Cardiac atrium fibroblast (primary cell): ENCODE results near the gene KRTAP9-4. TPM values are rescaled to one million over a fixed set of nuclear protein-coding genes. Genes with fewer than 3 reads are reported as not detected.

Experiments
- total RNA-seq: library from RNA; depleted of rRNA; stranded (reverse); fragments of >200 nt; gene quantifications from 2 replicates; pipeline ENCODE4 v1.2.3, GENCODE V29; 2015

The KRTAP9-4 gene
- total RNA-seq = not detected in 2 replicates

DNA sequence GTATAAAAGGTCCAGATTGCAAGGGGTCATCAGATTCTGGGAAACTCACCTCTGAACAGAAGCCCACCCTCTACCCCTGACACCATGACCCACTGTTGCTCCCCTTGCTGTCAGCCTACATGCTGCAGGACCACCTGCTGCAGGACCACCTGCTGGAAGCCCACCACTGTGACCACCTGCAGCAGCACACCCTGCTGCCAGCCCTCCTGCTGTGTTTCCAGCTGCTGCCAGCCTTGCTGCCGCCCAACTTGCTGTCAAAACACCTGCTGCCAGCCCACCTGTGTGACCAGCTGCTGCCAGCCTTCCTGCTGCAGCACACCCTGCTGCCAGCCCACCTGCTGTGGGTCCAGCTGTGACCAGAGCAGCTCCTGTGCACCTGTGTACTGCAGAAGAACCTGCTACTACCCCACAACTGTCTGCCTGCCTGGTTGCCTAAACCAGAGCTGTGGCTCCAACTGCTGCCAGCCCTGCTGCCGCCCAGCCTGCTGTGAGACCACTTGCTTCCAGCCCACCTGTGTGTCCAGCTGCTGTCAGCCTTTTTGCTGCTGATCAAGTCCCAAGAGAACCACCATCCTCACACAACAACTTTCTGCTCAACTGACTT, at the start of gene KRTAP9-4:
KRTAP9-4 (plus strand) TSS at position 51 of the 604 bp plus-strand sequence; CDS start at position 85, 34 bp downstream.

GRCh38 chr17:41226598-41227095, 22.8 kb upstream of the KRTAP9-4 start, which contains the start of gene KRTAP9-2:
Gene KRTAP9-2 (plus strand): TSS chr17:41226648. CDS start chr17:41226655, 7 bp downstream.

GRCh38 chr17:41232399-41233105, 16.9 kb upstream of the KRTAP9-4 start, which contains the start of gene KRTAP9-3:
Gene KRTAP9-3 (plus strand): TSS chr17:41232449. CDS start chr17:41232502, 53 bp downstream.

GRCh38 chr17:41237949-41238437, 11.5 kb upstream of the KRTAP9-4 start, which contains the start of gene KRTAP9-8:
Gene KRTAP9-8 (plus strand): TSS chr17:41237999. CDS start chr17:41238052, 53 bp downstream.

GRCh38 chr17:41255381-41256290, 6.1 kb downstream of the KRTAP9-4 start, which contains the start of gene KRTAP9-9:
Gene KRTAP9-9 (plus strand): TSS chr17:41255384.

GRCh38 chr17:41265078-41265477, 15.6 kb downstream of the KRTAP9-4 start, which contains the start of gene KRTAP9-6:
Gene KRTAP9-6 (plus strand): TSS chr17:41265378. CDS start chr17:41265378, 0 bp downstream.

GRCh38 chr17:41275648-41276190, 26.2 kb downstream of the KRTAP9-4 start, which contains the start of gene KRTAP9-7:
Gene KRTAP9-7 (plus strand): TSS chr17:41275698. CDS start chr17:41275698, 0 bp downstream.

Other genes starting within 250 kb of the KRTAP9-4 start
- not detected in 2 replicates for gene KRTAP3-2, start 249.8 kb upstream of the KRTAP9-4 start, total RNA-seq
- not detected in 2 replicates for gene KRTAP3-1, start 240.6 kb upstream of the KRTAP9-4 start, total RNA-seq
- not detected in 2 replicates for gene KRTAP1-5, start 222.5 kb upstream of the KRTAP9-4 start, total RNA-seq
- not detected in 2 replicates for gene KRTAP1-4, start 219.5 kb upstream of the KRTAP9-4 start, total RNA-seq
- gene KRTAP1-3, start 214.8 kb upstream of the KRTAP9-4 start, total RNA-seq = not detected in 2 replicates
- gene KRTAP1-1, start 208.2 kb upstream of the KRTAP9-4 start, total RNA-seq = not detected in 2 replicates
- not detected in 2 replicates for gene KRTAP2-1, start 202.4 kb upstream of the KRTAP9-4 start, total RNA-seq
- gene KRTAP2-2, start 194.5 kb upstream of the KRTAP9-4 start, total RNA-seq = not detected in 2 replicates
- gene KRTAP2-3, start 189.6 kb upstream of the KRTAP9-4 start, total RNA-seq = not detected in 2 replicates
- gene KRTAP2-4, start 183.8 kb upstream of the KRTAP9-4 start, total RNA-seq = not detected in 2 replicates
- gene KRTAP4-7, start 165.5 kb upstream of the KRTAP9-4 start, total RNA-seq = not detected in 2 replicates
- not detected in 2 replicates for gene KRTAP4-8, start 151.5 kb upstream of the KRTAP9-4 start, total RNA-seq
- not detected in 2 replicates for gene KRTAP4-16, start 147.5 kb upstream of the KRTAP9-4 start, total RNA-seq
- not detected in 2 replicates for gene KRTAP4-9, start 144.3 kb upstream of the KRTAP9-4 start, total RNA-seq
- gene KRTAP4-11, start 131.3 kb upstream of the KRTAP9-4 start, total RNA-seq = not detected in 2 replicates
- gene KRTAP4-12, start 125.5 kb upstream of the KRTAP9-4 start, total RNA-seq = not detected in 2 replicates
- gene KRTAP4-6, start 109.1 kb upstream of the KRTAP9-4 start, total RNA-seq = not detected in 2 replicates
- gene KRTAP4-5, start 99.9 kb upstream of the KRTAP9-4 start, total RNA-seq = not detected in 2 replicates
- not detected in 2 replicates for gene KRTAP4-4, start 88.9 kb upstream of the KRTAP9-4 start, total RNA-seq
- not detected in 2 replicates for gene KRTAP4-3, start 81.5 kb upstream of the KRTAP9-4 start, total RNA-seq
- not detected in 2 replicates for gene KRTAP4-2, start 71.5 kb upstream of the KRTAP9-4 start, total RNA-seq
- not detected in 2 replicates for gene KRTAP4-1, start 64.8 kb upstream of the KRTAP9-4 start, total RNA-seq
- not detected in 2 replicates for gene KRTAP9-1, start 59.8 kb upstream of the KRTAP9-4 start, total RNA-seq
- gene KRTAP9-2, start 23.0 kb upstream of the KRTAP9-4 start, total RNA-seq = not detected in 2 replicates
- not detected in 2 replicates for gene KRTAP9-3, start 17.2 kb upstream of the KRTAP9-4 start, total RNA-seq
- not detected in 2 replicates for gene KRTAP9-8, start 11.7 kb upstream of the KRTAP9-4 start, total RNA-seq
- gene KRTAP9-9, start 5.7 kb downstream of the KRTAP9-4 start, total RNA-seq = not detected in 2 replicates
- not detected in 2 replicates for gene KRTAP9-6, start 15.7 kb downstream of the KRTAP9-4 start, total RNA-seq
- not detected in 2 replicates for gene KRTAP9-7, start 26.0 kb downstream of the KRTAP9-4 start, total RNA-seq
- not detected in 2 replicates for gene KRTAP29-1, start 53.2 kb downstream of the KRTAP9-4 start, total RNA-seq
- not detected in 2 replicates for gene KRTAP16-1, start 59.6 kb downstream of the KRTAP9-4 start, total RNA-seq
- not detected in 2 replicates for gene KRTAP17-1, start 66.0 kb downstream of the KRTAP9-4 start, total RNA-seq
- not detected in 2 replicates for gene KRT33A, start 101.1 kb downstream of the KRTAP9-4 start, total RNA-seq
- gene KRT33B, start 120.1 kb downstream of the KRTAP9-4 start, total RNA-seq = not detected in 2 replicates
- gene KRT34, start 132.6 kb downstream of the KRTAP9-4 start, total RNA-seq = not detected in 2 replicates
- gene KRT31, start 147.9 kb downstream of the KRTAP9-4 start, total RNA-seq = not detected in 2 replicates
- not detected in 2 replicates for gene KRT37, start 174.9 kb downstream of the KRTAP9-4 start, total RNA-seq
- gene KRT38, start 191.3 kb downstream of the KRTAP9-4 start, total RNA-seq = not detected in 2 replicates
- not detected in 2 replicates for gene KRT32, start 217.7 kb downstream of the KRTAP9-4 start, total RNA-seq
- not detected in 2 replicates for gene KRT35, start 231.5 kb downstream of the KRTAP9-4 start, total RNA-seq
- gene KRT36, start 240.2 kb downstream of the KRTAP9-4 start, total RNA-seq = not detected in 2 replicates